Left lung (tissue), 10 donors: ENCODE data around the gene NDUFA11. TPM values are rescaled to one million over a fixed set of nuclear protein-coding genes. Genes with fewer than 3 reads are reported as not detected.

ENCODE experiments used
- ATAC-seq: fragments of 200-7000 bp; cut with Tn5 transposase; one replicate; pipeline ENCODE4 v1.9.1; 2020; ENCODE audit warnings: moderate library complexity
- DNase-seq, 4 donors: peaks; one replicate each; pipeline ENCODE4 v3.0.0-alpha.2; 2013 to 2020
- H3K27ac ChIP-seq, 2 donors: fragments of 200-600 bp; sonication (generic) in 1 of 2; one replicate each; pipeline versions ENCODE4 v1.5.0 to v1.8.0; 2020 to 2021
- H3K27me3 ChIP-seq, 2 donors: fragments of 200-600 bp; sonication (generic) in 1 of 2; one replicate each; pipeline versions ENCODE4 v1.5.0 to v1.8.0; 2020 to 2021
- H3K36me3 ChIP-seq, 2 donors: fragments of 200-600 bp; sonication (generic) in 1 of 2; one replicate each; pipeline versions ENCODE4 v1.5.0 to v1.8.0; 2020 to 2021
- H3K4me1 ChIP-seq, 2 donors: fragments of 200-600 bp; one replicate each; pipeline ENCODE4 v1.8.0; 2021
- H3K4me3 ChIP-seq, 2 donors: fragments of 200-600 bp; sonication (generic) in 1 of 2; one replicate each; pipeline versions ENCODE4 v1.5.0 to v1.8.0; 2020 to 2021; ENCODE audit warnings: mild to moderate bottlenecking in 1 of 2
- H3K9me3 ChIP-seq, 2 donors: fragments of 200-600 bp; sonication (generic) in 1 of 2; one replicate each; pipeline versions ENCODE4 v1.5.0 to v1.8.0; 2020 to 2021
- CTCF ChIP-seq, 2 donors: fragments of 200-600 bp; sonication (generic) in 1 of 2; IDR thresholded peaks; one replicate each; pipeline versions ENCODE4 v1.5.0 to v1.8.0; 2021; ENCODE audit warnings: antibody characterized with exemption in 2 of 2
- intact Hi-C, 2 donors: fragments of 100-400 bp; cut with DNase I; formaldehyde crosslinking; loops; one replicate each; pipeline versions ENCODE4 v1.11.2 to v1.14.2; 2022
- polyA plus RNA-seq, 6 donors: library from polyadenylated mRNA; unstranded; fragments of 120-200 nt; gene quantifications; one replicate each; pipeline ENCODE4 v1.2.1, GENCODE V29; 2013; ENCODE audit not compliant: insufficient read length in 6 of 6
- total RNA-seq, 2 donors: library from RNA; stranded (reverse); fragmentation: NEBNext Ultra II Directional; extraction: Animal tissue kit (Norgen Biotek cat#: 25700); gene quantifications; one replicate each; pipeline ENCODE4 v1.2.1, GENCODE V29; 2021
- donor health status: DM: no; HTN: yes; CAD: no.
- donor health status: DM: no; HTN: no; CAD: no.

NDUFA11 gene
- total and polyA plus RNA-seq, 8 donors = 102 to 190 (median 141) TPM

GRCh38 chr19:5865772-5866171, 37.8 kb downstream of the NDUFA11 start:
- DNase-seq = no peak
- Histone ChIP-seq H3K4me3 (no peak overlapping the region), H3K9me3 (no peaks in the 10 kb centered on the region), H3K36me3 (no peaks in the 10 kb centered on the region), H3K27ac (no peak overlapping the region), H3K4me1 (no peaks in the 10 kb centered on the region), H3K27me3 (no peaks in the 10 kb centered on the region)
- intact Hi-C loops = no loop called here
- TF ChIP-seq CTCF (IDR thresholded peaks at IDR 0.05) = no peak
- no peak for ATAC-seq

- H3K27me3 ChIP-seq = no peaks in the 10 kb centered on the region
- H3K4me3 ChIP-seq = no peak overlapping the region
- TF ChIP-seq CTCF (IDR thresholded peaks at IDR 0.05) = no peak
- no peaks in the 10 kb centered on the region for H3K36me3 ChIP-seq
- no peaks in the 10 kb centered on the region for H3K4me1 ChIP-seq
- DNase-seq (no peak), ATAC-seq (no peak)
- no peak overlapping the region for H3K27ac ChIP-seq
- intact Hi-C loops = no loop called here
- no peaks in the 10 kb centered on the region for H3K9me3 ChIP-seq
Measured at GRCh38 chr19:5864725-5865486, 38.7 kb downstream of the NDUFA11 start.

DNA sequence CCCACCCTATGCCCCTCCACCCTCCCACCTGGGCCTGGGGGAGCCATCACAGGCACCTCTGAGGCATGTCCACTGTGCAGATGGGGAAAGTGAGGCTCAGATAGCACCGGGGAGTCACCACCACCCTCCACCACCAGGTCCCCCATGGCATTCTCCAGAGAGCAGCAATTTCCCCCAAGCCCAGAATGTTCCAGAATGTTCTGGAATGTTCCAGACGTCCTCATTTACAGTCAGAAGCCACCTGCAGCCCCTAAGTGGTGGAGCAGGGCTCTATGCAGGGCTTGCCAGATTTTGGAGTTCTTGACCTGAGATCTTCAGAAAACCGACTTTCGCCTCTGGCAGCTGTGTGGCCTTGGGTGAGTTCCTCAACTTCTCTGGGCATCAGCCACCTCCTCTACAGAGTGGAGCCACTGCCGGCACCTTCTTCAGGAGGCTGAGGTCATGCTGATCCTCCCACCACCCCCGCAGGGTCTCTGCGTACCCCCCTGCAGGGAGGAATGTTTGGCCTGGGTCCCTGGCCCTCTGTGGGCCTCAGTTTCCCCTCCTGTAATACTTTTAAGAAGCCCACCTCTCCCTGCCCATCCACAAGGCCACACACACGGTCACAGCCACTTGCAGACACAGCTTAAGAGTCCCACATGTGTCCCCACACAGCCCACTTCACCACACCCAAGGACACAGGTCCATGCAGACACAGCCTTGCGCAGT, 39.4 kb downstream of the NDUFA11 start:
- intact Hi-C loops = no loop called here

GRCh38 chr19:5863030-5863665, 40.4 kb downstream of the NDUFA11 start:
- no peak for TF ChIP-seq CTCF (IDR thresholded peaks at IDR 0.05)
- H3K36me3 ChIP-seq = no peaks in the 10 kb centered on the region

More for the DNA sequence above, 39.4 kb downstream of the NDUFA11 start:
- H3K9me3 ChIP-seq = no peaks in the 10 kb centered on the region
- no peaks in the 10 kb centered on the region for H3K27me3 ChIP-seq
- TF ChIP-seq CTCF (IDR thresholded peaks at IDR 0.05) = no peak
- no peak overlapping the region for H3K27ac ChIP-seq
- DNase-seq = no peak
- H3K4me3 ChIP-seq = no peak overlapping the region
- no peak for ATAC-seq
- no peaks in the 10 kb centered on the region for H3K36me3 ChIP-seq
- no peaks in the 10 kb centered on the region for H3K4me1 ChIP-seq

More at GRCh38 chr19:5863030-5863665, 40.4 kb downstream of the NDUFA11 start:
- intact Hi-C loops = no loop called here
- Histone ChIP-seq H3K4me1 (no peaks in the 10 kb centered on the region), H3K9me3 (no peaks in the 10 kb centered on the region), H3K27ac (no peak overlapping the region), H3K4me3 (no peak overlapping the region), H3K27me3 (no peaks in the 10 kb centered on the region)
- DNase-seq (no peak), ATAC-seq (no peak)
